Effector memory CD8-positive, alpha-beta T cell (primary cell): ENCODE measurements around the gene TNFRSF6B.
A peak's percentile ranks its signal among the peaks of the same experiment; 100 is the strongest.
"Not testable (repeated sequence)": the region's sequence is repeated elsewhere in the genome, so short reads cannot be mapped to it uniquely, and the experiment has no call there.

Experiments used
- ATAC-seq: fragments of 150-1000 bp; cut with Tn5 transposase; replicated peaks from 2 replicates; pipeline ENCODE4 v1.10.0; 2021; ENCODE audit warnings: mild to moderate bottlenecking, moderate library complexity
- DNase-seq, 3 experiments: peaks; one replicate each; pipeline ENCODE4 v3.0.0; 2021
- H3K27ac Mint-ChIP-seq, 2 donors: one replicate each; pipeline ENCODE4 v1.8.0; 2022; ENCODE audit warnings: mild to moderate bottlenecking in 2 of 2, mixed read lengths in 2 of 2, moderate library complexity in 2 of 2
- H3K27me3 Mint-ChIP-seq, 2 donors: one replicate each; pipeline ENCODE4 v1.8.0; 2022; ENCODE audit warnings: mixed read lengths in 2 of 2
- H3K36me3 Mint-ChIP-seq: one replicate; pipeline ENCODE4 v1.8.0; 2022; ENCODE audit warnings: mild to moderate bottlenecking, moderate library complexity, mixed read lengths; ENCODE audit not compliant: insufficient read depth
- H3K4me1 Mint-ChIP-seq, 2 donors: one replicate each; pipeline ENCODE4 v1.8.0; 2022; ENCODE audit warnings: low read depth in 2 of 2, mixed read lengths in 2 of 2
- H3K4me3 Mint-ChIP-seq, 2 donors: one replicate each; pipeline ENCODE4 v1.8.0; 2022; ENCODE audit warnings: mild to moderate bottlenecking in 2 of 2, mixed read lengths in 2 of 2, moderate library complexity in 2 of 2
- H3K9me3 Mint-ChIP-seq, 2 donors: one replicate each; pipeline ENCODE4 v1.8.0; 2022; ENCODE audit warnings: mixed read lengths in 2 of 2

The TNFRSF6B gene

DNA sequence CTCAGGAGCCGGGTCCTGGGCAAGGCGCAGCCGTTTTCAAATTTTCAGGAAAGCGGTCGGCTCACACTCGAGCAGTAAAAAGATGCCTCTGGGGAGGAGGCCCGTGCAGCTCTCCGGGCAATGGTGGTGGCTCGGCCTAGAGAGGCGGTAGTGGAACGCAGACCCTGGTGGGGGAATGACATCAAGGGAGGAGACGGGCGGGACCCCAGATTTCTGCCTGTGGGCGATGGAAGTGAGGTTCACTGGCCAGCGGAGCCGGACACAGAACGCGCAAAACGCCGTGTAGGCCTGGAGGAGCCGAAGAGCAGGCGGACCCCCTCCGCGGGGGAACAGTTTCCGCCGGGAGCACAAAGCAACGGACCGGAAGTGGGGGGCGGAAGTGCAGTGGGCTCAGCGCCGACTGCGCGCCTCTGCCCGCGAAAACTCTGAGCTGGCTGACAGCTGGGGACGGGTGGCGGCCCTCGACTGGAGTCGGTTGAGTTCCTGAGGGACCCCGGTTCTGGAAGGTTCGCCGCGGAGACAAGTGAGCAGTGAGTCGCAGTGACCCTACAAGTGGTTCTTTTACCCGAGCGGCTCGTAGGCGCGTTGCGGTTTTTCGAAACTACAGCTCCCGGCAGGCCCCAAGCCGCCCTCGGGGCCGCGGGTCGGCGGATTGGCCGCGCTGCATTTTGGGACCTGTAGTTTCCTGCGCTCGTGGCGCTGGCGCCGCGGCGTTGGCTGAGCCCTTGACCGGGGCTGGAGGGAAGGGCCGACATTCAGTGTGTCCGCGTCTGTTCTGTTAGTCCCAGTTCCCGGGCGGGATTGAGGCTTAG, 38.3 kb upstream of the TNFRSF6B start, which contains the start of gene RTEL1:
Gene RTEL1 (plus strand): TSS at position 376 of the 812 bp plus-strand sequence. CDS start 1,091 bp downstream, outside the sequence.
- peak; percentile 83 to 91 (median 85) for DNase-seq
- ATAC-seq: peak; percentile 86
- no peaks in the 10 kb centered on the region for H3K9me3 Mint-ChIP-seq
- peak within 1 kb of the TSS; percentile 81 to 86 for H3K27ac Mint-ChIP-seq
- H3K4me3 Mint-ChIP-seq: peak within 1 kb of the TSS; percentile 91 to 95
- H3K4me1 Mint-ChIP-seq: peaks cover 32 to 35% of the 10 kb centered on the region in 2 donors
- H3K27me3 Mint-ChIP-seq: no peaks in the 10 kb centered on the region
- H3K36me3 Mint-ChIP-seq: peaks cover 24% of the 10 kb centered on the region

GRCh38 chr20:63658749-63659187, 37.7 kb upstream of the TNFRSF6B start:
- Mint-ChIP-seq H3K36me3 (peaks cover 20% of the 10 kb centered on the region), H3K4me1 (peaks cover 32 to 33% of the 10 kb centered on the region in 2 donors), H3K4me3 (peak overlapping the region; percentile 91 to 95), H3K27ac (peak overlapping the region; percentile 81 to 86), H3K9me3 (no peaks in the 10 kb centered on the region), H3K27me3 (no peaks in the 10 kb centered on the region)
- peak; percentile 10 for ATAC-seq
- DNase-seq: no peak

GRCh38 chr20:63659370-63659769, 37.1 kb upstream of the TNFRSF6B start:
- no peak for DNase-seq
- Mint-ChIP-seq H3K27me3 (no peaks in the 10 kb centered on the region), H3K4me3 (peak overlapping the region; percentile 91 to 95), H3K9me3 (no peaks in the 10 kb centered on the region), H3K27ac (no peak overlapping the region), H3K36me3 (peaks cover 15% of the 10 kb centered on the region), H3K4me1 (peaks cover 28 to 30% of the 10 kb centered on the region in 2 donors)
- ATAC-seq: no peak

DNA sequence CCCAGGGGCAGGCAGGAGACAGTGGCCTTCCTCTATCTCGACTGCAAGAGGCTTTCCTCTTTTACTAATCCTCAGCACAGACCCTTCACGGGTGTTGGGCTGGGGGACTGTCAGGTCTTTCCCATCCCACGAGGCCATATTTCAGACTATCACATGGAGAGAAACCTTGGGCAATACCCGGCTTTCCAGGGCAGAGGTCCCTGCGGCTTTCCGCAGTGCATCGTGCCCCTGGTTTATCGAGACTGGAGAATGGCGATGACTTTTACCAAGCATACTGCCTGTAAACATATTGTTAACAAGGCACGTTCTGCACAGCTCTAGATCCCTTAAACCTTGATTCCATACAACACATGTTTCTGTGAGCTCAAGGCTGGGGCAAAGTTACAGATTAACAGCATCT, 36.3 kb upstream of the TNFRSF6B start:
- H3K27me3 Mint-ChIP-seq, H3K9me3 Mint-ChIP-seq, H3K27ac Mint-ChIP-seq, ATAC-seq, DNase-seq: not testable (repeated sequence)
- peaks cover 15% of the 10 kb centered on the region for H3K36me3 Mint-ChIP-seq
- peaks cover 22 to 25% of the 10 kb centered on the region in 2 donors for H3K4me1 Mint-ChIP-seq
- H3K4me3 Mint-ChIP-seq: peak overlapping the region in 1 of 2 donors; percentile 91

- H3K9me3 Mint-ChIP-seq: no peaks in the 10 kb centered on the region
- ATAC-seq (no peak), DNase-seq (no peak)
- peaks cover 15% of the 10 kb centered on the region for H3K36me3 Mint-ChIP-seq
- no peak overlapping the region for H3K4me3 Mint-ChIP-seq
- no peak overlapping the region for H3K27ac Mint-ChIP-seq
- H3K4me1 Mint-ChIP-seq: peaks cover 22 to 25% of the 10 kb centered on the region in 2 donors
- H3K27me3 Mint-ChIP-seq: no peaks in the 10 kb centered on the region
Measured at GRCh38 chr20:63660622-63661021, 35.8 kb upstream of the TNFRSF6B start.

GRCh38 chr20:63661108-63661507, 35.3 kb upstream of the TNFRSF6B start:
- no peak for ATAC-seq
- no peak overlapping the region for H3K27ac Mint-ChIP-seq
- no peak overlapping the region for H3K4me3 Mint-ChIP-seq

DNA sequence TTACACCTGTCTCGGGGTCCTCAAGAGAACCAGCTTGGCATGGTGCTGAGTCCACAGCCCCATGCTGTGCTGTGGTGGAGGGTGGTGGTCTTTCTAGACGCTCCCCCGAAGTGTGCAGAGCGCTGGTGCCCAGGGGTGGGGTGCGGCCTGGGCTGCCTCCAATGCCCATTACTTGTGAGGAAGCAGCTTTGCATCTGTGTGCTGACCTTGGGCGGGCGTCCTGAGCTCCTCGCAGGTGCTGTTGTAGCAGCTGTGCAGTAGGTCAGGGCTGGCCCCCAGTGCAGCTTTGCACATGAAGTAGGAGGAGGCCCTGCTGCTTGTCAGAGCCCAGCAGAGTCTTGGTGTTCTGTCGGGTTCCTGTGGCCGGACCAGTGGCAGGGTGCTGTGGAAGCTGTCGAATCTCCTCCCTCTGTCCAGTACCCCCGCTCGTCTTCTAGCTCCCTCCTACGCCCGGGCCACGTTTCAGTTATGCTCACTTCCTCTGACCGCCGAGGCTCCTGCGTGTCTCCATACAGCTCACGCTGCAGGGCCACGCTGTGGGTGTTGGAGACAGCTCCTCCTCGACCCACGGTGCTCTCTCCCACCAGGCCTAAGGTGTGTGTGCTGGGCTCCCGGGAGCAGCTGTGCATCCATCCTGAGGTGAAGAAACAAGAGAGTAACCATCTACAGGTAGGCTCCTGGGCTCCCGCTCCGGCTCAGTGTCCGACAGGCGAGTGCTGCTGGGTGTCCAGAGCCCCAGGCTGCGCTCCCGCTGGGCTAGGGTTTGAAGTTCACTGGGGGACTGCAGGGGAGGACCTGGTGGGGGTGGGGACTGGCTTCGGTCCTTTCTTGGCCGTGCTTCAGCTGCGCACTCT, 34.3 kb upstream of the TNFRSF6B start:
- Mint-ChIP-seq H3K4me3 (no peak overlapping the region), H3K36me3 (peaks cover 24% of the 10 kb centered on the region), H3K9me3 (no peaks in the 10 kb centered on the region), H3K4me1 (peaks cover 22 to 25% of the 10 kb centered on the region in 2 donors), H3K27ac (no peak overlapping the region), H3K27me3 (no peaks in the 10 kb centered on the region)
- ATAC-seq: no peak
- no peak for DNase-seq

More at GRCh38 chr20:63661108-63661507, 35.3 kb upstream of the TNFRSF6B start:
- Mint-ChIP-seq H3K36me3 (peaks cover 15% of the 10 kb centered on the region), H3K4me1 (peaks cover 22 to 25% of the 10 kb centered on the region in 2 donors), H3K9me3 (no peaks in the 10 kb centered on the region), H3K27me3 (no peaks in the 10 kb centered on the region)
- no peak for DNase-seq

- H3K4me1 Mint-ChIP-seq: peaks cover 20 to 22% of the 10 kb centered on the region in 2 donors
- DNase-seq: no peak
- H3K27me3 Mint-ChIP-seq: no peaks in the 10 kb centered on the region
- no peak overlapping the region for H3K27ac Mint-ChIP-seq
- peaks cover 24% of the 10 kb centered on the region for H3K36me3 Mint-ChIP-seq
- ATAC-seq: no peak
- no peaks in the 10 kb centered on the region for H3K9me3 Mint-ChIP-seq
- H3K4me3 Mint-ChIP-seq: no peak overlapping the region
Measured at GRCh38 chr20:63662813-63663189, 33.7 kb upstream of the TNFRSF6B start.

DNA sequence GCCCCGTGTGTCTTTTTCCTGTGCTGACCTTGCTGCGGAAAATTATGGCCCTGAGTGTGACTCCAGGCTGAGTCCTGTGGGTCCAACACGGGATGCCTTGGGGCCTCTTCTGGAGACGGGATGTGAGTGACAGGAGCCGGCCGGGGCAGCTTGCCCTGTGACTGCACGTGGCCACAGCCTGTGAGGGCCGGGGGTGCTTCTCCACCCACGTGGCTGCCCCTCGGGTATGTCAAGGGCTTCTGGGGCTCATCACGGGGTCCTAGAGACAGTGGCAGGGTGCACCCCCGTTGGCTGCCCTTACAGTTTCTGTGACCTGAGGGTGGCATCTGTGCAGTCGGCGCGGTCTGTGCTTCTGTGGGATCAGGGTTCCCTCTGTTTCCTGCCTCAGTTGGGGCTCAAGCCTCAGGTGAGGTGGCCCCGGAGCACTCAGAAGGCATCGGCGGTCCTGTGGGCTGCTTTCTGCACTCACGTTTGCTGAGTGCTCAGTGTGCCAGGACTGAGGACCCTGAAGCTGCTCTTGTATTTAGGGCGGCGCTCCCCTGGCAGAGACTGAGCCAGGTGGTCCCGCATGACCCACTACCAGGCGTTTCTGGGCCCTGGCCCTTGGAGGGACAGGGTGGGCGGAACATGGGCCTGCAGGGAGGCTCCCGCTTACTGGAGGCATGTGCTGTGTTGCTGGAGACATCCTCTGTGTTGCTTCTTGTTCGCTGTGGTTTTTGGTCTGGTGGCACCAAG, 33.0 kb upstream of the TNFRSF6B start:
- ATAC-seq (no peak), DNase-seq (no peak)
- Mint-ChIP-seq H3K27ac (no peak overlapping the region), H3K4me1 (peaks cover 15 to 16% of the 10 kb centered on the region in 2 donors), H3K9me3 (no peaks in the 10 kb centered on the region), H3K27me3 (no peaks in the 10 kb centered on the region), H3K4me3 (no peak overlapping the region), H3K36me3 (peaks cover 19% of the 10 kb centered on the region)

DNA sequence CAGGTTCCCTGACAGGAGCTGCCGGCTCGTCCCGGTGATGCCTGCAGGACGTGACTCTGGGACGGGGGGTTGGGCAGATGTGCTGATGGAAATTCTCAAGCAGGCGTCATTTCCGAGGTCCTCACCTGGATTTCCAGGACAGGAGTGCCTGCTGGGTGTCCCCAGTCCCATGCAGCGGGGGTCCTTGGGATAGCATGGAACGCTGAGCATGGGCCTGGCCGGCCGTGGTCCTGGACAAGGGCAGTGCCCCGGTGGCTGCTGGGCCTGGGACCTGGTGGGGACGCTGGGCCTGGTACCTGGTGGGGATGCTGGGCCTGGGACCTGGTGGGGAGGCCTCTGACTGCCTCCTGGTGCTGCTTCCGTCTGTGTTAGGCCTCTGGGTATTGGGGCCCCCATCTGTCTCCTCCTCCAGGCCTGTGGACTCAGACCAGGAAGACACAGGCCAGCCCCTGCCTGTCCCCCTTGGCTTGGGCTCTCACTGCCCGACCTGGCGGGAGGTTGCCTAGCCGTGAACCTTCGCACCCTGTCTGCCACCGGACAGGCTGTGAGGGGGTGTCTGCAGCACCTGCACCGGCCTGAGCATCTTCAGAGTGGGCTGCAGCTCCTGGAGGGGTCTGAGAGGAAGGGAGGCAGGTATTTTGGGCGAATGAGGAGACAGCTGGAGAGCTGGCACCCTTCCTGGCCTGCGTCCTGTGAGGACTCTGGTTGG, 32.2 kb upstream of the TNFRSF6B start:
- ATAC-seq: no peak
- no peaks in the 10 kb centered on the region for H3K27me3 Mint-ChIP-seq
- no peak overlapping the region for H3K27ac Mint-ChIP-seq
- no peaks in the 10 kb centered on the region for H3K9me3 Mint-ChIP-seq
- peaks cover 7 to 13% of the 10 kb centered on the region in 2 donors for H3K4me1 Mint-ChIP-seq
- no peak for DNase-seq
- H3K36me3 Mint-ChIP-seq: peaks cover 16% of the 10 kb centered on the region
- no peak overlapping the region for H3K4me3 Mint-ChIP-seq

DNA sequence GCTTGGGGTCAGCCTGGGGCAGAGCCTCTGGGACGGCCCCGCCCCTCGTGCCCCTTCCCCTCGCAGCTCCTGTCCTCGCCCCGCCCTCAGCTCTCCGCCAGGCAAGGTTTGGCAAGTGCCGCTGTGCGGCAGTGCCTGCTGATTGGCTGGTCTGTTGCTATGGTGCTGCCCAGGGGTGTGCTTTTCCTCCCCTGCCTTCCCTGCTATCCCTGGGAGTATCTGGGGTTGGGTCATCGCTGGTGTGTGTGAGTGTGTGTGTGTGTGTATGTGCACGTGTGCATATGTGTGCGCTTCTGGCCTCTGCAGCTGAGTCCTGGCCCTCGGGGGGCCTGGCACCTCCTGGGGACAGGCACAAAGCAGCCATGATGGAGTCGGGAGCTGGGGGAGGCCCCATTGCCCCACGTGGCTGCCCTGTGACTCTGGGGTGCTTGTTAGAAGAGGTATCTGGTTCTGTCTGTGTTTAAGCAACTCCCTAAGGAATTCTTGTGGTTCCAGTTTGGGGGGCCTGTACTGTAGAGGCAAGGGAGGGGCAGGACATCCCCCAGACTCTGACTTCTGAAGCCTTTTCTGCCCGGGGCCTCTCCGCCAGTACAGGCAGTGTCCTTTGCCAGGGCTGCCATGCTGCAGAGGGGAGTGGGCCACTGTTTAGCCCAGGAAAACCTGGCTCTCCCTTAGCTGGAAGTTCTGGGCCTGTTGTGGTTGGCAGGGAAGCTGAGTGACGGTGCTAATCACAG, 31.4 kb upstream of the TNFRSF6B start:
- H3K4me1 Mint-ChIP-seq: peaks cover 2 to 6% of the 10 kb centered on the region in 2 donors
- DNase-seq: no peak
- H3K4me3 Mint-ChIP-seq: no peak overlapping the region
- no peak overlapping the region for H3K27ac Mint-ChIP-seq
- no peaks in the 10 kb centered on the region for H3K27me3 Mint-ChIP-seq
- peaks cover 16% of the 10 kb centered on the region for H3K36me3 Mint-ChIP-seq
- H3K9me3 Mint-ChIP-seq: no peaks in the 10 kb centered on the region
- no peak for ATAC-seq

- Mint-ChIP-seq H3K9me3 (no peaks in the 10 kb centered on the region), H3K4me3 (no peak overlapping the region), H3K4me1 (no peaks in the 10 kb centered on the region), H3K36me3 (peaks cover 16% of the 10 kb centered on the region), H3K27ac (peak overlapping the region in 1 of 2 donors; percentile 82), H3K27me3 (no peaks in the 10 kb centered on the region)
- ATAC-seq (no peak), DNase-seq (no peak)
Measured at GRCh38 chr20:63665708-63666107, 30.7 kb upstream of the TNFRSF6B start.
